HG02798 (cell line): Measurements from ENCODE around the gene FAM50B.

ENCODE experiments used
- ATAC-seq: cut with Tn5 transposase; IDR thresholded peaks from one replicate; pipeline ENCODE4 v1.9.1; 2021; ENCODE audit warnings: mild to moderate bottlenecking; ENCODE audit not compliant: unreplicated experiment, poor library complexity

Gene FAM50B

GRCh38 chr6:3869632-3870527 is 20.7 kb downstream of the FAM50B start:
- ATAC-seq, result no peak

DNA sequence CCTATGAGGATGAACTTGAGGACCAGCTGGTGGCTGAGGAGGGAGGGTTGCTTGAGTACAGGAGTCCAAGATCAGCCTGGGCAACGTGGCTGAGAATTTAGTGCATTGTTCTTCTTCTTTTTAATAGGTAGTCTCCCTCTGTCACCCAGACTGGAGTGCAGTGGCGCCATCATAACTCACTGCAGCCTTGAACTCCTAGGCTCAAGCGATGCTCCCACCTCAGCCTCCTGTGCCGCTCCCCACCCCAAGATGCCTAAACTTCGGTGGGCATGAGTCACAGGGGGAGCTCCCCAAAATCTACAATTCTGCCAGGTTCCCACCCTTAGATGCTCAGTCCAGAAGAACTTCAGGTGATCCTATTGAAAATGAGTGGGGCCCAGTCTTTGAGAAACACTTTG is 21.4 kb downstream of the FAM50B start:
- ATAC-seq, result no peak

DNA sequence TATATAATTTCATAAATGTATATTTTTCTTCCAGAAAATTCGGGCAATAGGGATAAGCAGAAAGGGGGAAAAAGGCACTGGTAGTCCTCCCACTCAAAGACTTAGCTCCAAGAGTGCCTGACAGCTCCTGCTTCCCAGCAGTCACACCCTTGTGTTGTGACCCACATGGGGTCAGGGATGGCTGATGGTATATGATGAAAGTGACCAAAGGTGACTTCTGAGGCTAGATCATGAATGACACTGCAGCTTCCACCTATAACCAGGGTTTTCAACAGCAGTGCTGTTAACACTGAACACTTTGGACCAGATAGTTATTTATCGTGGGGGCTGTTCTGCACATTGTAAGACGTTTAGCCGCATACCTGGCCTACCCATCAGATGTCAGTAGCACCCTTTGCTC is 22.3 kb downstream of the FAM50B start:
- ATAC-seq, result no peak

DNA sequence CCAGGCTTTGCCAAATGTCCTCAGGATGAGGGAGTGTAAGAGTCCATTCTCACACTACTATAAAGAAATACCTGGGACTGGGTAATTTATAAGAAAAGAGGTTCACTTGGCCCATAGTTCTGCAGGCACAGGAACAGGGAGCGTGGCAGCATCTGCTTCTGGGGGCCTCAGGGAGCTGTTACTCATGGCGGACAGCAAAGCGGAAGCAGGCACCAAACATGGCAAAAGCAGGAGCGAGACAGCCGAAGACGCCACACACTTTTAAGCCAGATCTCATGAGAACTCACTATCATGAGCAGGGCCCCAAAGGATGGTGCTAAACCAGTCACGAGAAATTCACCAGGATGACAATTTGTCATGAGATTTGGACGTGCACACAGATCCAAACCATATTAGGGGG is 22.8 kb downstream of the FAM50B start:
- ATAC-seq, result no peak

DNA sequence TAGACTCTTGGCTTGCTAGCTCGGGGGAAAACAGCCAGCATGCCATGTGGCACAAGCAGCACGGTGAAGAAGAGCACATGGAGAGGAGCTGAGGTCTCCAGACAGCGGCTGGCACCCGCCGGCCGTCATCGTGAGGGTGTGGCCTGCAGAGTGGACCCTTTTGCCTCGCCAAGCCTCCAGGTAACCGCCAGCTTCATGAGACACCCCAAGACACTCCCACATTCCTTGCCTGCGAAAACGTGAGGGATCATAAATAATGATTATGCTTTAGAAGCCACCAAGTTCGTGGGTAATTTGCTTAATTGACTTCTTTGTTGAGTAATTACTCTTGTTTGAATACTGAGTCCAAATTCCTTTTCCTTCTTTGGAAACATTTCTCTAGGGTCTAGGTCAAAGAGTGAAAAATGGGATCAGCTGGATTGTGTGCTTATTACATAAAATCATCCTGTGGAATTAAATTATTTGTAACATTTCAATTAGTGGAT is 23.2 kb downstream of the FAM50B start:
- ATAC-seq, result no peak

- no peak for ATAC-seq
Measured at GRCh38 chr6:3873051-3873450, 23.9 kb downstream of the FAM50B start.

DNA sequence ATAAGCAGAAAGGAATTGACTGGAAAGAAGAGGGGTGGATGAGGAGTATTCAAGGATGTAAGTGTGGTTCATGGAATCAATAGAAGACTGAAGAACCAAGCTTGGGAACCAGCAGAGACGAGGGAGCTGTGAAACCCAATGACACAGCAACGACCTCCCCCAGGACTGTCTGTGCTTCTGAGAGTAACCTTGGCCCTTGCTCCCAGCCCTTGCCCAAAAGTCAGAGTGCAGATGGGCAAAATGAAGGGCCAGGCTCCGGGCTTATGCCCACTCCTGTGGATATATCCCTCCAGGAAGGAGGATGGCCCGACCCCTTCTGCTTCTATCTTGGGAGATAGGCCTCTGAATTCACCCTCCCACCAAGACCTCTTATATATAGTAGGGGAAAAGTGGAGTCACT is 24.9 kb downstream of the FAM50B start:
- no peak for ATAC-seq

DNA sequence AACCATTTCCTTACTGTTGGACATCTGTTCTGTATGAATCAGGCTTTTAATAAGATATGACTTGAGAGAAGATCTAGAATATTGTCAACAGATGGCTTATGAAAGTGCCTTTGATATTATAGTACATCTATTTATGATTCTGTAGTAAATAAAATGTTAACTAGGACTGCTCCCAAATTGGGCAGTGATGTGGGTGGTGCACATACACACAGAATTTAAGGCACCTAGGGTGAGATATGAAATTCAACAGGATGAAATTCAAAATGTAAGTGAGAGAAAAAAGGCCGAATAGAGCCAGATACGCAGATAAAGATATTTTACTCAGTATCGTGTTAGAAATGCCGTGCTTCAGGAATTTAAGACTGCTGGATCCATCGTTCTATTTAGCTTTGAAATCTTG is 26.3 kb downstream of the FAM50B start:
- no peak for ATAC-seq

DNA sequence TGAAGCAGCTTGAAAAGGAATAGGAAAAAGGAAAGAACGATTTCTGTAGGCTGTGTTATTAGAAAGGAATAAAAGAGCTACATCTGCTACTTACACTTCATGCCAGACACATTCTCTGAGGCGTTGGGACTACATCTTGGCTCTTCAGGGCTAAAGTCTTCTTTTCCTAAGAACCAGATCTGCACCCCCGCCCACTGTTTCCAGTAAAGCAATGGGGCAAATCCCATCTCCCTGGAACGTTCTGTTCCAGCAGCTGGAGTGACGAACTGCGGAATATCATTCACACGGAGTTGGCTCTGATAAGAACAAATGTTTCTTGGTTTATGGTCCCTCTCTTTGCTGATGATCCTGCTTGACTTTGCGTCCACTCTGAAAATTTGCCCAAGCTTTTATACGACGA is 26.9 kb downstream of the FAM50B start:
- no peak for ATAC-seq

DNA sequence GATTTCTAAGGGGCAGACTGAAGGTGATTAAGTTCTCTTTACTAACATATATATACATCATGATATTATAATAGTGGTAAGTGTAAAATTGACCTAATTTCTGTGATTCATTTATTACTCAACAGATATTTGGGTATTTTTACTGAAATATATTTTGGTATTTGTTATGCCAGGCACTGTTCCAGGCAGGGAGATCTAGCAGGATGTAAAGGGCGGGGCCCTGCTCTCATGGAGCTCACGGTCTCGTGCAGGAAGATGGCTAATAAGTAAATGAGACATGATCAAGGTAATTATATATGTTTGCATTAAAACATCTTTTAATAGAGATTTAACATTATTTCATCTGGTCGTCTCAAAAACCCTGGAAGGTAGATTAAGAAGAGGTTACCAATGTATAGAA is 27.7 kb downstream of the FAM50B start:
- no peak for ATAC-seq

GRCh38 chr6:3878048-3878666 is 29.0 kb downstream of the FAM50B start:
- no peak for ATAC-seq

- ATAC-seq, result no peak
Measured at GRCh38 chr6:3879194-3879952, 30.2 kb downstream of the FAM50B start.

- no peak for ATAC-seq
Measured at GRCh38 chr6:3881711-3882421, 32.7 kb downstream of the FAM50B start.

DNA sequence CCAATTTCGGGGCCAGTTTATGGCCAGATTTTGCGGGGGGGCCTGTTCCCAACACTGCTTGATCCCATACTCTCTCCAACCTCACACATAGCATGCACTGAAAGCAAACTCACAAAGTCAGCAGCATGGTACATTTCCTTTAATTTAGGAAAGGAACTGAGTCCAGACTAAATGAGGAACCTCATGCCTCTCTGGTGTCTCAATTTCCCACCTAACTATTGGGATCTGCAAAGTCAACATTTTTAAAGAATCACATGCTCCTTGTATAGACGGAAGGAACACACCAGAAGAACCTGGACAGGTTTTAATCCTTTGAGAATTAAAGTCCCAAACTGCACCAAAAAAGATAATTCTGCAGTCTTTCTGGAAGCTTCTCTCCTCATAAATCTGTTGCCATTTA is 33.3 kb downstream of the FAM50B start:
- no peak for ATAC-seq

GRCh38 chr6:3882866-3883265 is 33.7 kb downstream of the FAM50B start:
- no peak for ATAC-seq

DNA sequence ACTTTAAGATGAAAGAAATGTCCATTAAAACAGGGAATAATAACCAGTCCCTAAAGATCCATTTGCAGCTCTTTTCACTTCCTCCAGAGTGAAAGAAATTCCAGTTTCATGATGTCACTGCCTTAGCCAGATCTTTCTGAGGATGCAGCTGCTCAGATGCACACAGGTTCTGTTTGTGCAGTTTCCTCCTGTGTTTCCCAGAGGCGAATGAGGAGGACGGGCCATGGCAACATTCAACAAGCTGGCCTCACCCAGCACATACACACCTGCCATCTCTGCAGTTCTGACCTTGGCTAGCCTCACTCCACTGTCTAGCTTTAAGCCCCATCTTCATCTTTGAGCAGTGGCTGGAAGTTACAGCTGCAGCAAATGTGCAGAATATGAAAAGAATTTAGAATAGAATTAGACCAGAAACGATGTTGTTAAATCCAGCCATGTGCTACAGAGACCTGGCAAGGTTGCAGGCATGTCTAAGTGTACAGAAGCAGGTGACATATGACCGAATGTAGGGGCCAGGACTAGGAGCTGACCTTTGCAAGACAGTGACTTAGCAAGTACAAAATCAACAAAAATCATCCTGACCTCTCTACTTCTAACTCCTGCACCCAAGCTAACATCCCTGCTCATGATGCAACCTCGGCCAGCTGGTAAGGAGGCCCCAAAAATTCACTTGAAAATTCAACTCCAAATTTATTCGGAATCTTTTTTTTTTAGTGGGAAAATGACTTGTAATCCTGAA is 35.0 kb downstream of the FAM50B start:
- no peak for ATAC-seq

DNA sequence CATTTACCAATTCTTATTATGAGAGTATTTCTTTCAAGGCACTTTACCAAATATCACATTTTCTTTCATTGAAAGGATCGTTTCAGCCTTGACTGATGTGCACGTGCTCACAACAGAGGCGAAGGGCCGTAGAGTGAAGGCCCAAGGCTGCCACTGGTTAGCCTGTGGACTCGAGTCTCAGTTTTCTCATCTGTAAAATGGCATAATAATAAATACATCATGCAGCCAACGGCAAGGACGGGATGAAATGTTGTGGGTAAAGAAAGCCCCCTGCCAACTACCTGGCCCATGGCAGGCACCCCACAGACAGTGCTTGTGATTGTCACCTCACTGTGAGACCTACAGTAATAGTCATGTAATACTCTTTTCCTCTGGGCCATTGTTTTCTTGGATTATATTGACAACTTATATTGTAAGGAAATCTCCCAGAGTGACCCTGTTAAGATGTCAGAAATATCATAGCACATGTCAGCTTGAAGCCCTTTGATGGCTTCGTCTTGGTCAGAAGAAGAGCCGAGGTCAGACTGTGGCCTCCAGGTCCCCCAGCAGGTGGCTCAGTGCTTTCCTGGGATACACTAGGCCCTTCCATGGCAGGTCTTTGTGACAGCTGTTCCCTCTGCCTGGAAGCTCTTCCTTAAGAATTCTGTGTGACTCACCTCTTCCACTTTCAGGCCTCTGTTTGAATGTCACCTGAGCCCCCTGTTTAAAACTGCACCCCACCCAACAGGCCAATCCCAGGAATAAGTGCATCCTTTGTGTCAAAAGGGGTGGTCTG is 36.3 kb downstream of the FAM50B start:
- no peak for ATAC-seq

- no peak for ATAC-seq
Measured at GRCh38 chr6:3887150-3887700, 38.1 kb downstream of the FAM50B start.
